Measurements from ENCODE around the gene SULT1C3. TPM values are rescaled to one million over a fixed set of nuclear protein-coding genes. Genes with fewer than 3 reads are reported as not detected.

SULT1C3 gene
- total RNA-seq, 1 donor from 2014 or later: not detected

GRCh38 chr2:108228006-108228405 lies 11.8 kb upstream of the SULT1C3 start:
- Mint-ChIP-seq H3K27me3 (ENCODE audit: low read depth) (peaks cover 3% of the 10 kb centered on the region), H3K9me3 (peaks cover 13% of the 10 kb centered on the region), H3K36me3 (ENCODE audit: low read depth) (no peaks in the 10 kb centered on the region), H3K4me1 (no peaks in the 10 kb centered on the region), H3K4me3 (no peak overlapping the region), H3K27ac (ENCODE audit: unreplicated experiment) (no peak overlapping the region)
- TF ChIP-seq, protein P1, sequence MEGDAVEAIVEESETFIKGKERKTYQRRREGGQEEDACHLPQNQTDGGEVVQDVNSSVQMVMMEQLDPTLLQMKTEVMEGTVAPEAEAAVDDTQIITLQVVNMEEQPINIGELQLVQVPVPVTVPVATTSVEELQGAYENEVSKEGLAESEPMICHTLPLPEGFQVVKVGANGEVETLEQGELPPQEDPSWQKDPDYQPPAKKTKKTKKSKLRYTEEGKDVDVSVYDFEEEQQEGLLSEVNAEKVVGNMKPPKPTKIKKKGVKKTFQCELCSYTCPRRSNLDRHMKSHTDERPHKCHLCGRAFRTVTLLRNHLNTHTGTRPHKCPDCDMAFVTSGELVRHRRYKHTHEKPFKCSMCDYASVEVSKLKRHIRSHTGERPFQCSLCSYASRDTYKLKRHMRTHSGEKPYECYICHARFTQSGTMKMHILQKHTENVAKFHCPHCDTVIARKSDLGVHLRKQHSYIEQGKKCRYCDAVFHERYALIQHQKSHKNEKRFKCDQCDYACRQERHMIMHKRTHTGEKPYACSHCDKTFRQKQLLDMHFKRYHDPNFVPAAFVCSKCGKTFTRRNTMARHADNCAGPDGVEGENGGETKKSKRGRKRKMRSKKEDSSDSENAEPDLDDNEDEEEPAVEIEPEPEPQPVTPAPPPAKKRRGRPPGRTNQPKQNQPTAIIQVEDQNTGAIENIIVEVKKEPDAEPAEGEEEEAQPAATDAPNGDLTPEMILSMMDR (conservative IDR thresholded peaks at IDR 0.05): no peak
- no peak for DNase-seq (ENCODE audit: low read depth, low spot score)

GRCh38 chr2:108228537-108228936 lies 11.2 kb upstream of the SULT1C3 start:
- no peak overlapping the region for H3K27ac Mint-ChIP-seq (ENCODE audit: unreplicated experiment)
- DNase-seq (ENCODE audit: low read depth, low spot score): no peak
- no peak overlapping the region for H3K4me3 Mint-ChIP-seq
- peaks cover 10% of the 10 kb centered on the region for H3K9me3 Mint-ChIP-seq
- TF ChIP-seq, protein P1 (conservative IDR thresholded peaks at IDR 0.05): no peak
- no peaks in the 10 kb centered on the region for H3K4me1 Mint-ChIP-seq
- H3K27me3 Mint-ChIP-seq (ENCODE audit: low read depth): peaks cover 3% of the 10 kb centered on the region
- H3K36me3 Mint-ChIP-seq (ENCODE audit: low read depth): no peaks in the 10 kb centered on the region

GRCh38 chr2:108229875-108230274 lies 9.9 kb upstream of the SULT1C3 start:
- Mint-ChIP-seq H3K27me3 (ENCODE audit: low read depth) (peaks cover 3% of the 10 kb centered on the region), H3K9me3 (no peaks in the 10 kb centered on the region), H3K4me3 (no peak overlapping the region), H3K36me3 (ENCODE audit: low read depth) (no peaks in the 10 kb centered on the region), H3K27ac (ENCODE audit: unreplicated experiment) (no peak overlapping the region), H3K4me1 (no peaks in the 10 kb centered on the region)
- TF ChIP-seq, protein P1 (conservative IDR thresholded peaks at IDR 0.05): no peak
- no peak for DNase-seq (ENCODE audit: low read depth, low spot score)

DNA sequence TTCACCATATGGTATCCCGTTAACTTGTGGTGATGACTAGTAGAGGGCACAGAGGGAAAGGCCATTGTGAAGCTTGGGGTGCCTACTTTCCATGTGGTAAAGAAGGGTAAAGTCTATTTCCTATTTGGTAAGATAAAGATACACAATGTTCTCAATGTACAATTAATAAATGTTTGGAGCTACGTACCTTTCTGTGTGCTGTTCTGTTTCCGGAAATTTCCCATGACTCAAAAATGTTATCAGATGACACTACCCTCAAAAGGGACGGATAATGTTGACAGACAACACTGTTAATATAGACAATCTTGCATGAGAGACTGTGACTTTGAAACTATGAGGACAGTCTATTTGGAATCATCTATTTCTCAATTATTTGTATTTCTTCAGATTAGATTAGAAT lies 4.2 kb upstream of the SULT1C3 start:
- Mint-ChIP-seq H3K27me3 (ENCODE audit: low read depth) (no peaks in the 10 kb centered on the region), H3K4me1 (no peaks in the 10 kb centered on the region), H3K27ac (ENCODE audit: unreplicated experiment) (no peak overlapping the region), H3K4me3 (no peak overlapping the region), H3K36me3 (ENCODE audit: low read depth) (peaks cover 5% of the 10 kb centered on the region), H3K9me3 (peaks cover 6% of the 10 kb centered on the region)
- TF ChIP-seq, protein P1 (conservative IDR thresholded peaks at IDR 0.05): no peak
- no peak for DNase-seq (ENCODE audit: low read depth, low spot score)

- no peaks in the 10 kb centered on the region for H3K27me3 Mint-ChIP-seq (ENCODE audit: low read depth)
- H3K4me1 Mint-ChIP-seq: no peaks in the 10 kb centered on the region
- peaks cover 5% of the 10 kb centered on the region for H3K36me3 Mint-ChIP-seq (ENCODE audit: low read depth)
- DNase-seq (ENCODE audit: low read depth, low spot score): no peak
- H3K27ac Mint-ChIP-seq (ENCODE audit: unreplicated experiment): no peak overlapping the region
- H3K9me3 Mint-ChIP-seq: peaks cover 8% of the 10 kb centered on the region
- TF ChIP-seq, protein P1 (conservative IDR thresholded peaks at IDR 0.05): no peak
- H3K4me3 Mint-ChIP-seq: no peak overlapping the region
These were observed 3.0 kb upstream of the SULT1C3 start for GRCh38 chr2:108236676-108237335.

Data from neural crest cell (in vitro differentiated cells).